ENCODE measurements around the gene HS2ST1. TPM values are rescaled to one million over a fixed set of nuclear protein-coding genes. Genes with fewer than 3 reads are reported as not detected.
"Not testable (repeated sequence)": the region's sequence is repeated elsewhere in the genome, so short reads cannot be mapped to it uniquely, and the experiment has no call there.

The HS2ST1 gene
- total RNA-seq, 1 donor from 2014 or later = 12.6 TPM

GRCh38 chr1:86872086-86872485 is 42.3 kb upstream of the HS2ST1 start:
- Histone ChIP-seq H3K9me3 (replicated peaks) (no peaks in the 10 kb centered on the region), H3K4me3 (no peak overlapping the region), H3K27me3 (ENCODE audit: low read depth) (no peaks in the 10 kb centered on the region), H3K36me3 (peaks cover 9% of the 10 kb centered on the region), H3K27ac (replicated peaks) (no peak overlapping the region), H3K4me1 (peaks cover 12% of the 10 kb centered on the region)
- no peak for DNase-seq
- intact Hi-C loops (cut with micrococcal nuclease) = no loop called here
- TF ChIP-seq CTCF (IDR thresholded peaks at IDR 0.05; ENCODE audit: borderline replicate concordance) = no peak

GRCh38 chr1:86875722-86876121 is 38.7 kb upstream of the HS2ST1 start:
- DNase-seq = no peak
- TF ChIP-seq CTCF (IDR thresholded peaks at IDR 0.05; ENCODE audit: borderline replicate concordance) = no peak
- intact Hi-C loops (cut with micrococcal nuclease) = no loop called here
- Histone ChIP-seq H3K9me3 (replicated peaks) (no peaks in the 10 kb centered on the region), H3K4me1 (no peaks in the 10 kb centered on the region), H3K36me3 (peaks cover 29% of the 10 kb centered on the region), H3K27me3 (ENCODE audit: low read depth) (no peaks in the 10 kb centered on the region), H3K4me3 (no peak overlapping the region), H3K27ac (replicated peaks) (no peak overlapping the region)

- TF ChIP-seq CTCF (IDR thresholded peaks at IDR 0.05; ENCODE audit: borderline replicate concordance) = no peak
- H3K4me1 ChIP-seq = peaks cover 16% of the 10 kb centered on the region
- no peak overlapping the region for H3K4me3 ChIP-seq
- no peaks in the 10 kb centered on the region for H3K27me3 ChIP-seq (ENCODE audit: low read depth)
- intact Hi-C loops (cut with micrococcal nuclease) = no loop called here
- no peak overlapping the region for H3K27ac ChIP-seq (replicated peaks)
- H3K36me3 ChIP-seq = peaks cover 7% of the 10 kb centered on the region
- no peaks in the 10 kb centered on the region for H3K9me3 ChIP-seq (replicated peaks)
- DNase-seq = no peak
These were observed 26.8 kb upstream of the HS2ST1 start for GRCh38 chr1:86887479-86888162.

- H3K36me3 ChIP-seq = peaks cover 7% of the 10 kb centered on the region
- H3K4me1 ChIP-seq = peaks cover 17% of the 10 kb centered on the region
- no peaks in the 10 kb centered on the region for H3K27me3 ChIP-seq (ENCODE audit: low read depth)
- H3K4me3 ChIP-seq = no peak overlapping the region
- DNase-seq = no peak
- intact Hi-C loops (cut with micrococcal nuclease) = no loop called here
- H3K27ac ChIP-seq (replicated peaks) = no peak overlapping the region
- no peaks in the 10 kb centered on the region for H3K9me3 ChIP-seq (replicated peaks)
- TF ChIP-seq CTCF (IDR thresholded peaks at IDR 0.05; ENCODE audit: borderline replicate concordance) = no peak
These were observed 26.1 kb upstream of the HS2ST1 start for GRCh38 chr1:86888327-86888726.

GRCh38 chr1:86899401-86899800 is 15.0 kb upstream of the HS2ST1 start:
- H3K4me3 ChIP-seq; H3K9me3 ChIP-seq (replicated peaks); intact Hi-C loops (cut with micrococcal nuclease); DNase-seq; H3K27ac ChIP-seq (replicated peaks); H3K27me3 ChIP-seq (ENCODE audit: low read depth): not testable (repeated sequence)
- H3K36me3 ChIP-seq = peaks cover 20% of the 10 kb centered on the region
- H3K4me1 ChIP-seq = peaks cover 16% of the 10 kb centered on the region

GRCh38 chr1:86905875-86906274 is 8.6 kb upstream of the HS2ST1 start:
- H3K36me3 ChIP-seq = peaks cover 20% of the 10 kb centered on the region
- TF ChIP-seq CTCF (IDR thresholded peaks at IDR 0.05; ENCODE audit: borderline replicate concordance) = no peak
- no peaks in the 10 kb centered on the region for H3K27me3 ChIP-seq (ENCODE audit: low read depth)
- H3K27ac ChIP-seq (replicated peaks) = no peak overlapping the region
- H3K4me3 ChIP-seq = no peak overlapping the region
- intact Hi-C loops (cut with micrococcal nuclease) = no loop called here
- peaks cover 31% of the 10 kb centered on the region for H3K4me1 ChIP-seq
- no peaks in the 10 kb centered on the region for H3K9me3 ChIP-seq (replicated peaks)
- DNase-seq = no peak
